Immature natural killer cell (primary cell): ENCODE data around the gene ETNPPL. TPM values are rescaled to one million over a fixed set of nuclear protein-coding genes. Genes with fewer than 3 reads are reported as not detected.
A peak's percentile ranks its signal among the peaks of the same experiment; 100 is the strongest.

Experiments
- DNase-seq, 3 donors: peaks; one replicate each; pipeline ENCODE4 v3.0.0; 2022; ENCODE audit warnings: mixed read lengths in 1 of 3
- H3K27ac Mint-ChIP-seq, 6 donors: one replicate each; pipeline ENCODE4 v1.8.0; 2020; ENCODE audit warnings: mixed read lengths in 6 of 6, mild to moderate bottlenecking in 5 of 6, inconsistent platforms in 4 of 6, moderate library complexity in 3 of 6
- H3K27me3 Mint-ChIP-seq, 3 donors: one replicate each; pipeline ENCODE4 v1.8.0; 2020 to 2021; ENCODE audit warnings: low read depth in 3 of 3, mild to moderate bottlenecking in 3 of 3, mixed read lengths in 3 of 3, moderate library complexity in 3 of 3, inconsistent platforms in 1 of 3
- H3K36me3 Mint-ChIP-seq, 3 donors: one replicate each; pipeline ENCODE4 v1.8.0; 2020; ENCODE audit warnings: mixed read lengths in 3 of 3, inconsistent platforms in 2 of 3, mild to moderate bottlenecking in 2 of 3
- H3K4me1 Mint-ChIP-seq, 2 donors: one replicate each; pipeline ENCODE4 v1.8.0; 2020; ENCODE audit warnings: inconsistent platforms in 2 of 2, mild to moderate bottlenecking in 2 of 2, mixed read lengths in 2 of 2, moderate library complexity in 1 of 2
- H3K4me3 Mint-ChIP-seq, 5 donors: one replicate each; pipeline ENCODE4 v1.8.0; 2020; ENCODE audit warnings: mild to moderate bottlenecking in 5 of 5, mixed read lengths in 5 of 5, inconsistent platforms in 3 of 5, moderate library complexity in 3 of 5
- H3K9me3 Mint-ChIP-seq, 6 donors: one replicate each; pipeline ENCODE4 v1.8.0; 2020; ENCODE audit warnings: mild to moderate bottlenecking in 6 of 6, mixed read lengths in 6 of 6, inconsistent platforms in 4 of 6, moderate library complexity in 3 of 6
- polyA plus RNA-seq, 3 donors: library from polyadenylated mRNA; unstranded; fragments of 300-500 nt; fragmentation: Illumina TruSeq; gene quantifications; one replicate each; pipeline ENCODE4 v1.2.3, GENCODE V29; 2021

ETNPPL gene
- polyA plus RNA-seq, 3 donors from 2014 or later, result not detected

- Mint-ChIP-seq H3K27me3 (peaks cover 3 to 9% (median 3%) of the 10 kb centered on the region in 3 donors), H3K27ac (no peak overlapping the region), H3K9me3 (no peaks in the 10 kb centered on the region), H3K4me3 (no peak overlapping the region), H3K36me3 (no peaks in the 10 kb centered on the region), H3K4me1 (no peaks in the 10 kb centered on the region)
- DNase-seq, result no peak
Measured at GRCh38 chr4:108779958-108780357, 17.1 kb upstream of the ETNPPL start.

DNA sequence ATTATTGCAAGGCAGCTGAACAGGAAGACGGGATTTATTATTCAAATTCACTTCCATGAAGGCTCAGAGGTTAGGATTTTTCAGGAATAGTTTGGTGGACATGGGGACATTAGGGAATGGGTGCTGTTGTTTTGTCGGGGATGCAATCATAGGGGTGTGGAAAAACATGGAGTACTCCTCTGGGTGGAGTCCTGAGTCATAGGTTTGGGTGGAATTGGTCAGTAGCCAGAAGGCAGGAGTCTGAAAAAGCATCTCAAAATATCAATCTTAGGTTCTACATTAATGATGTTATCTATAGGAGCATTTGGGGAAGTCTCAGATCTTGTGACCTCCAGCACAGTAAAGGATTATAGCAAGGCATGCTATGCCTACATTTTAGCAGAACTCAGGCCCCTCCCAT, 14.5 kb upstream of the ETNPPL start:
- H3K36me3 Mint-ChIP-seq, result no peaks in the 10 kb centered on the region
- no peak for DNase-seq
- H3K4me3 Mint-ChIP-seq, result no peak overlapping the region
- H3K9me3 Mint-ChIP-seq, result no peaks in the 10 kb centered on the region
- H3K4me1 Mint-ChIP-seq, result no peaks in the 10 kb centered on the region
- no peak overlapping the region for H3K27ac Mint-ChIP-seq
- H3K27me3 Mint-ChIP-seq, result peaks cover 3 to 13% (median 3%) of the 10 kb centered on the region in 3 donors

DNA sequence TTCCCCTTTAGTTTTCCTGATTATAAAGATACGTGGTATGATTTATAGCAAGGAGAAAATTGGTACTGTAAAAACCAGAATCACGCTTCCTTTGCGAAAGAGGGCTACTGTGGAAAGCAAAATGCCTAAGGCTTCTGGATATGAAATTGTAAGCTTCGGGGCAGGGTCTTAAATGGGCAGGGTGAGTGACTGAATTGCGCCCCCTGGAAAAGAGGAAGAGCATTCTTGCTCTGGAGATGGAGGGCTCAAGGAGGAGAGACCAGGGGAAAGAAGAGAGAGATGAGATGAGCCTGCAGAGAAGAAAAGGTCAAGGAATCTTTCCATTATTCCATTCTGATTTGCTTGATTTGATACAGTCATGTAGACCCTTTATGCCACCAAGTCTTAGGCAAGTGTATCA, 13.1 kb upstream of the ETNPPL start:
- H3K27ac Mint-ChIP-seq, result no peak overlapping the region
- H3K4me3 Mint-ChIP-seq, result no peak overlapping the region
- peaks cover 0 to 13% (median 3%) of the 10 kb centered on the region in 3 donors for H3K27me3 Mint-ChIP-seq
- no peaks in the 10 kb centered on the region for H3K36me3 Mint-ChIP-seq
- DNase-seq, result no peak
- H3K9me3 Mint-ChIP-seq, result no peaks in the 10 kb centered on the region
- H3K4me1 Mint-ChIP-seq, result no peaks in the 10 kb centered on the region

DNA sequence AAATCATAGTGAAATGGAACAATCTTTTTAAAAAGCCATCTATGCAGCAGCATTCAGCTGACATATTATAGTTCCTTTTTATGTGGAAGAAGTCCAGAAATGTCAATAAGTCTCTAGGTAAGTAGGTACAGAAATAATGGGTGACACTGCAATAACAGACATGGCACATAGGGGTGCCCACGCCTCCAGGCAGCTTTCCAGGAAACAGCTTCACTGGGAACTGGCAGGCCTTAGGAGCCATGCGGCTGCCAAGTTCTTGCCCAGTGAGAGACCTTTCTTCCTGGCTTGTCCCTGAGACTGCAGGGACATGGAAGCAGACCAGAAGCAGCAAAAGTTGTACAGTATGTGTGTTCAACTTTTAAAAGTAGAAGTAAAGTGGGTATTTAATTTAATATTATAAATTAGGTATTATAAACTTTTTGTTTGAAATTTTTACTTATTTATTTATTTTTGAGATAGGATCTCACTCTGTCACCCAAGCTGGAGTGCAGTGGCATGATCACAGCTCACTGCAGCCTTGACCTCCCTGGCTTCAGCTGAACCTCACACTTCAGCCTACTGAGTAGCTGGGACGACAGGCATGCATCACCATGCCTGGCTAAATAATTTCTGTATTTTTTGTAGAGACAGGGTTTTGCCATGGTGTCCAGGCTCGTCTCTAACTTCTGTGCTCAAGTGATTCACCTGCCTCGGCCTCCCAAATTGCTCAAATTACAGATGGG, 12.1 kb upstream of the ETNPPL start:
- DNase-seq, result no peak
- no peaks in the 10 kb centered on the region for H3K36me3 Mint-ChIP-seq
- H3K27me3 Mint-ChIP-seq, result peaks cover 0 to 9% (median 3%) of the 10 kb centered on the region in 3 donors
- H3K27ac Mint-ChIP-seq, result no peak overlapping the region
- no peaks in the 10 kb centered on the region for H3K4me1 Mint-ChIP-seq
- H3K4me3 Mint-ChIP-seq, result no peak overlapping the region
- no peaks in the 10 kb centered on the region for H3K9me3 Mint-ChIP-seq

- H3K4me3 Mint-ChIP-seq, result no peak overlapping the region
- no peak for DNase-seq
- H3K27ac Mint-ChIP-seq, result no peak overlapping the region
- no peaks in the 10 kb centered on the region for H3K36me3 Mint-ChIP-seq
- peaks cover 0 to 12% (median 3%) of the 10 kb centered on the region in 3 donors for H3K27me3 Mint-ChIP-seq
- no peaks in the 10 kb centered on the region for H3K4me1 Mint-ChIP-seq
- no peaks in the 10 kb centered on the region for H3K9me3 Mint-ChIP-seq
Measured at GRCh38 chr4:108772402-108772801, 9.5 kb upstream of the ETNPPL start.

- Mint-ChIP-seq H3K4me3 (no peak overlapping the region), H3K27me3 (peaks cover 12 to 27% (median 20%) of the 10 kb centered on the region in 3 donors), H3K27ac (no peak overlapping the region), H3K9me3 (peaks cover 0 to 6% (median 0%) of the 10 kb centered on the region in 6 donors), H3K36me3 (no peaks in the 10 kb centered on the region), H3K4me1 (peaks cover 15 to 17% of the 10 kb centered on the region in 2 donors)
- no peak for DNase-seq
Measured at GRCh38 chr4:108766058-108766457, 3.2 kb upstream of the ETNPPL start.

DNA sequence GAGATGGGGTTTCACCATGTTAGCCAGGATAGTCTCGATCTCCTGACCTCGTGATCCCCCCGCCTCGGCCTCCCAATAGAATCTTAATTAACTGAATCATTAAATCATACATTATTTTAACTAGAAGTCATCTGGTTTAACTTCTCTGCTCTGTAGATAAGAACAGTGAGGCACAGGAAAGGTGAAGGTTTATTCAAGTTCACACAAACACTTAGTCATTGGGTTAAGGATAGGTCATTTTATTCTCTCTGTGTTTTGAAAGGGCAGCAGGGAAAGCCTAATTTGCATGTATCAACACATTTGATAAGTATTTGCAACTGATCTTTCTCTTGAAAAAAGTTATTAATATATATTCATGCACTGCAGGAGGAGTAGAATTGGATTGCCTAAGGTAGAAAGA, 1.1 kb upstream of the ETNPPL start:
- H3K4me1 Mint-ChIP-seq, result peaks cover 15 to 17% of the 10 kb centered on the region in 2 donors
- H3K27ac Mint-ChIP-seq, result no peak overlapping the region
- peaks cover 0 to 6% (median 0%) of the 10 kb centered on the region in 6 donors for H3K9me3 Mint-ChIP-seq
- DNase-seq, result no peak
- H3K4me3 Mint-ChIP-seq, result no peak overlapping the region
- H3K36me3 Mint-ChIP-seq, result no peaks in the 10 kb centered on the region
- peaks cover 12 to 27% (median 20%) of the 10 kb centered on the region in 3 donors for H3K27me3 Mint-ChIP-seq

DNA sequence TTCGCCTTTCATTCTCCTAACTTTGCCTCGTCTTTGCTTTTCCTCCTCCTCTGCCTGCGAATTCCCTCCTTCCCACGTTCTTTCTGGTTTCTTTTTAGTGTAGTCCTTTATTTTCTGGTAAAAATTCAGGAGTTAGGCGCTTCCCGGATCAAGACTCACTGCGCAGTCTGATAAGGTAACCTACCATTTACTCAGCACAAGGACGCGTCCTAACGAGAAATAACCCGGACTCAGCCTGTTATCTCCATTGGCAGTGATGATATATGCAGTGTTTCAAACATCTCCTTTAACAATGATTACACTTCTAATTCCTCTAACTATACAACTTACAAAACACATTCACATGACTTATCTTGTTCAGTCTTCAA, 357 bp upstream of the ETNPPL start:
- no peak for DNase-seq
- Mint-ChIP-seq H3K27me3 (peaks cover 12 to 27% (median 20%) of the 10 kb centered on the region in 3 donors), H3K4me3 (peak overlapping the region; percentile 38 to 86 (median 78)), H3K9me3 (peaks cover 0 to 6% (median 0%) of the 10 kb centered on the region in 6 donors), H3K4me1 (peaks cover 15 to 17% of the 10 kb centered on the region in 2 donors), H3K36me3 (no peaks in the 10 kb centered on the region), H3K27ac (no peak overlapping the region)

GRCh38 chr4:108758498-108758897, 4.4 kb downstream of the ETNPPL start:
- Mint-ChIP-seq H3K36me3 (no peaks in the 10 kb centered on the region), H3K9me3 (peaks cover 0 to 5% (median 0%) of the 10 kb centered on the region in 6 donors), H3K4me3 (no peak overlapping the region), H3K27me3 (peaks cover 13 to 15% (median 14%) of the 10 kb centered on the region in 3 donors), H3K27ac (no peak overlapping the region), H3K4me1 (peaks cover 14 to 15% of the 10 kb centered on the region in 2 donors)
- DNase-seq, result no peak

GRCh38 chr4:108754327-108754726, 8.5 kb downstream of the ETNPPL start:
- no peaks in the 10 kb centered on the region for H3K36me3 Mint-ChIP-seq
- no peak overlapping the region for H3K27ac Mint-ChIP-seq
- no peak overlapping the region for H3K4me3 Mint-ChIP-seq
- peaks cover 0 to 1% (median 0%) of the 10 kb centered on the region in 6 donors for H3K9me3 Mint-ChIP-seq
- H3K27me3 Mint-ChIP-seq, result peaks cover 2 to 4% (median 2%) of the 10 kb centered on the region in 3 donors
- no peaks in the 10 kb centered on the region for H3K4me1 Mint-ChIP-seq
- no peak for DNase-seq

GRCh38 chr4:108751321-108751720, 11.5 kb downstream of the ETNPPL start:
- H3K9me3 Mint-ChIP-seq, result peaks cover 0 to 1% (median 0%) of the 10 kb centered on the region in 6 donors
- H3K4me3 Mint-ChIP-seq, result no peak overlapping the region
- no peak for DNase-seq
- H3K27me3 Mint-ChIP-seq, result peaks cover 2 to 5% (median 4%) of the 10 kb centered on the region in 3 donors
- H3K36me3 Mint-ChIP-seq, result no peaks in the 10 kb centered on the region
- H3K4me1 Mint-ChIP-seq, result no peaks in the 10 kb centered on the region
- no peak overlapping the region for H3K27ac Mint-ChIP-seq

DNA sequence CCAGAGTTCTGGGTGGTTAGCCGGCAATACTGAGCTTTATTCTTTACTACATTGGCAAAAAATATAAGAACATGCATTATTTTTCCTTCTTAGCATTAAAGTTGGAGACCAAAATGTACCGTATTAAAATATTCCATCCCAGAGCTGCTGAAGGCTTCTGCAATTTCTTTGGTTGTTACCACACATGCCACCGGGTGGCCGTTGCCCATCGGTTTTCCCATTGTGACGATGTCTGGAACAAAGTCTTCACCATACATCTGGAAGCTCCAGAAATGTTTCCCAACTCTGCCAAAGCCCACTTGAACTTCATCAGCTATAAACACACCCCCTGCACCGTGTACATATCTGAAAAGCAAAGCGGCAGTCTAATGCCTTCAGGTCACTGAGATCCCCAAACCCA, 13.7 kb downstream of the ETNPPL start:
- DNase-seq, result no peak
- peaks cover 2 to 4% (median 2%) of the 10 kb centered on the region in 3 donors for H3K27me3 Mint-ChIP-seq
- no peaks in the 10 kb centered on the region for H3K4me1 Mint-ChIP-seq
- H3K9me3 Mint-ChIP-seq, result peaks cover 0 to 1% (median 0%) of the 10 kb centered on the region in 6 donors
- H3K36me3 Mint-ChIP-seq, result no peaks in the 10 kb centered on the region
- no peak overlapping the region for H3K4me3 Mint-ChIP-seq
- H3K27ac Mint-ChIP-seq, result no peak overlapping the region

- DNase-seq, result no peak
Measured at GRCh38 chr4:108746511-108746910, 16.3 kb downstream of the ETNPPL start.

DNA sequence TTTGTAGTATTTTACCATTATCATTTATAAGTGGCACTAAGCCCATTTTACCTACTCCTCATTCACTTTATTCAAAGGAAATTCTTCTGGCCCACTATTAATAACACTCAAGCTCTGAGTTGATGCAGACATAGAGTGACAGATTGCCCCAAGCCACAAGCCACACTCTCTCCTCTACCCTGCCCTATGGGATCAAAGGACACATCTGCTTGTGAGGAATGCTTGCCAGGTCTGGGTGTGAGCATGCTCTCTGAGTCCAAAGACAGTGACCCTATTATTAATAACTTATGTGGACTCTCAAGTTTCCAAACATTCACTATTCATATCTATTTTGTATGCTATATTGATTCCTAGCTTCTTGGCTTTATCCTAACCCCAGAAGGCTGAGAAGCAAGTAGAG, 18.5 kb downstream of the ETNPPL start:
- Mint-ChIP-seq H3K4me3 (no peak overlapping the region), H3K27ac (no peak overlapping the region), H3K36me3 (no peaks in the 10 kb centered on the region), H3K4me1 (no peaks in the 10 kb centered on the region), H3K27me3 (peaks cover 2 to 4% (median 2%) of the 10 kb centered on the region in 3 donors), H3K9me3 (no peaks in the 10 kb centered on the region)
- DNase-seq, result no peak

More at GRCh38 chr4:108746511-108746910, 16.3 kb downstream of the ETNPPL start:
- Mint-ChIP-seq H3K4me1 (no peaks in the 10 kb centered on the region), H3K4me3 (no peak overlapping the region), H3K27me3 (peaks cover 2 to 3% (median 2%) of the 10 kb centered on the region in 3 donors), H3K9me3 (peaks cover 0 to 1% (median 0%) of the 10 kb centered on the region in 6 donors), H3K36me3 (no peaks in the 10 kb centered on the region), H3K27ac (no peak overlapping the region)
